DND-41 (cell line): Measurements from ENCODE around the gene RABGAP1L.

Source experiments
- ATAC-seq: fragments of 200-7000 bp; cut with Tn5 transposase; 3 replicates; pipeline ENCODE4 v1.9.1; 2021; ENCODE audit warnings: low read depth; ENCODE audit not compliant: insufficient read depth
- DNase-seq: peaks from one replicate; pipeline ENCODE4 v3.0.0-alpha.2; 2020
- H2AFZ ChIP-seq: 2 replicates; pipeline ENCODE4 v1.6.0; 2012; ENCODE audit warnings: low read depth, low read length
- H3K27ac ChIP-seq: 2 replicates; pipeline ENCODE4 v1.5.1; 2012; ENCODE audit warnings: low read length, inconsistent platforms
- H3K27me3 ChIP-seq: fragments of 200-600 bp; sonication (generic); 2 replicates; pipeline ENCODE4 v1.6.0; 2012; ENCODE audit warnings: low read length, mild to moderate bottlenecking, inconsistent platforms; ENCODE audit not compliant: insufficient read depth, poor library complexity
- H3K36me3 ChIP-seq: 2 replicates; pipeline ENCODE4 v1.5.1; 2012; ENCODE audit warnings: low read length, inconsistent platforms; ENCODE audit not compliant: insufficient read depth
- H3K4me1 ChIP-seq: 2 replicates; pipeline ENCODE4 v1.5.1; 2012; ENCODE audit warnings: mild to moderate bottlenecking, low read length; ENCODE audit not compliant: insufficient read depth
- H3K4me2 ChIP-seq: 2 replicates; pipeline ENCODE4 v1.6.0; 2012; ENCODE audit warnings: mild to moderate bottlenecking, moderate library complexity, low read length, inconsistent platforms; ENCODE audit not compliant: insufficient read depth
- H3K4me3 ChIP-seq, 2 experiments: fragments of 200-600 bp in 1 of 2; shearing (Covaris generic) in 1 of 2; 2 replicates each; pipeline ENCODE4 v1.5.1; 2012 to 2016; ENCODE audit warnings: inconsistent platforms in 2 of 2, low read length in 2 of 2, mild to moderate bottlenecking in 2 of 2, low read depth in 1 of 2, moderate library complexity in 1 of 2
- H3K79me2 ChIP-seq: 2 replicates; pipeline ENCODE4 v1.6.0; 2012; ENCODE audit warnings: low read length, inconsistent platforms; ENCODE audit not compliant: insufficient read depth
- H3K9ac ChIP-seq: 2 replicates; pipeline ENCODE4 v1.6.0; 2012; ENCODE audit warnings: low read depth, mild to moderate bottlenecking, inconsistent platforms, low read length, moderate library complexity
- H3K9me3 ChIP-seq: 2 replicates; pipeline ENCODE4 v1.5.1; 2012; ENCODE audit warnings: low read length, moderate library complexity, mild to moderate bottlenecking, inconsistent platforms; ENCODE audit not compliant: insufficient read depth, severe bottlenecking
- H4K20me1 ChIP-seq: 2 replicates; pipeline ENCODE4 v1.6.0; 2012; ENCODE audit warnings: low read length; ENCODE audit not compliant: insufficient read depth
- CTCF ChIP-seq: IDR thresholded peaks from 2 replicates; pipeline ENCODE4 v1.5.1; 2012; ENCODE audit warnings: borderline replicate concordance, low read length, moderate library complexity, mild to moderate bottlenecking; ENCODE audit not compliant: poor library complexity, severe bottlenecking; ENCODE audit errors: extremely low read depth
- EZH2 ChIP-seq: IDR thresholded peaks from 3 replicates; pipeline ENCODE4 v1.6.1; 2012; ENCODE audit warnings: borderline replicate concordance, low read depth, mild to moderate bottlenecking, moderate library complexity, low read length, inconsistent platforms; ENCODE audit not compliant: severe bottlenecking

Gene RABGAP1L

GRCh38 chr1:174971466-174971865 lies 812.1 kb downstream of the RABGAP1L start:
- Histone ChIP-seq H4K20me1 (no peaks in the 10 kb centered on the region), H3K79me2 (no peaks in the 10 kb centered on the region), H3K36me3 (no peaks in the 10 kb centered on the region; the same call in 1 of the 2 replicates), H3K27me3 (no peaks in the 10 kb centered on the region), H2AFZ (no peak overlapping the region), H3K4me2 (no peak overlapping the region), H3K4me1 (peaks cover 49% of the 10 kb centered on the region), H3K9me3 (no peaks in the 10 kb centered on the region), H3K27ac (no peak overlapping the region), H3K4me3 (no peak overlapping the region), H3K9ac (no peak overlapping the region)
- ATAC-seq (no peak), DNase-seq (no peak)
- TF ChIP-seq EZH2 (no peak), CTCF (no peak)

- Histone ChIP-seq H3K9me3 (no peaks in the 10 kb centered on the region), H3K36me3 (no peaks in the 10 kb centered on the region; the same call in 1 of the 2 replicates), H3K27ac (no peak overlapping the region), H3K9ac (no peak overlapping the region), H3K27me3 (no peaks in the 10 kb centered on the region), H3K4me2 (no peak overlapping the region), H4K20me1 (no peaks in the 10 kb centered on the region), H3K4me1 (peaks cover 44% of the 10 kb centered on the region), H3K4me3 (no peak overlapping the region), H2AFZ (no peak overlapping the region), H3K79me2 (no peaks in the 10 kb centered on the region)
- DNase-seq (no peak), ATAC-seq (no peak)
- TF ChIP-seq EZH2 (no peak), CTCF (no peak)
These were observed 812.6 kb downstream of the RABGAP1L start for GRCh38 chr1:174971902-174972301.

GRCh38 chr1:174974711-174975119 lies 815.4 kb downstream of the RABGAP1L start:
- Histone ChIP-seq H3K36me3 (peaks cover 3% of the 10 kb centered on the region), H3K9me3 (no peaks in the 10 kb centered on the region), H3K9ac (no peak overlapping the region), H3K4me3 (no peak overlapping the region), H4K20me1 (no peaks in the 10 kb centered on the region), H2AFZ (no peak overlapping the region), H3K4me1 (peaks cover 16% of the 10 kb centered on the region), H3K27me3 (no peaks in the 10 kb centered on the region), H3K27ac (no peak overlapping the region), H3K4me2 (no peak overlapping the region), H3K79me2 (no peaks in the 10 kb centered on the region)
- no peak for TF ChIP-seq EZH2
- no peak for TF ChIP-seq CTCF
- DNase-seq = no peak
- ATAC-seq = no peak

GRCh38 chr1:174975764-174976163 lies 816.4 kb downstream of the RABGAP1L start:
- Histone ChIP-seq H3K27me3 (no peaks in the 10 kb centered on the region), H3K4me2 (no peak overlapping the region), H3K4me1 (peaks cover 6% of the 10 kb centered on the region; the same call in 1 of the 2 replicates), H3K27ac (no peak overlapping the region), H4K20me1 (no peaks in the 10 kb centered on the region), H2AFZ (no peak overlapping the region), H3K36me3 (peaks cover 3% of the 10 kb centered on the region), H3K9me3 (no peaks in the 10 kb centered on the region), H3K9ac (no peak overlapping the region), H3K4me3 (no peak overlapping the region), H3K79me2 (no peaks in the 10 kb centered on the region)
- DNase-seq = no peak
- no peak for ATAC-seq
- TF ChIP-seq CTCF (no peak), EZH2 (no peak)
